Measurements from ENCODE around the gene PCTP. TPM values are rescaled to one million over a fixed set of nuclear protein-coding genes. Genes with fewer than 3 reads are reported as not detected.

The PCTP gene
- total and polyA plus RNA-seq, 12 donors, result 7.2 to 31.7 (median 13.1) TPM

DNA sequence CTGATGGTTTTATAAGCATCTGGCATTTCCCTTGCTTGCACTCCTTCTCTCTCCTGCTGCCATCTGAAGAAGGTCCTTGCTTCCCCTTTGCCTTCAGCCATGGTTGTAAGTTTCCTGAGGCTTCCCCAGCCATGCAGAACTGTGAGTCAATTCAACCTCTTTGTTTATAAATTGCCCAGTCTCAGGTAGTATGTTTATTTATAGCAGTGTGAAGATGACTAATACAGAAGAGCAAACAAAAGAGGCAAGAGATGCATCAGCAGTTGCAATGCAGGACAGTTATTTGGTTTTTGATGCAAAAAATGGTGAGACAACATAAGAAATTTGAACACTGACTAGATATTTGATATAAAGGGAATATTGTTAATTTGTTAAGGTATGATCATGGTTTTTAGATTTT lies 45.0 kb upstream of the PCTP start:
- H3K36me3 ChIP-seq (replicated peaks in 1 of 2), result no peaks in the 10 kb centered on the region
- H3K9me3 ChIP-seq (replicated peaks in 1 of 3), result no peaks in the 10 kb centered on the region
- intact Hi-C loops (cut with DNase I), result no loop called here
- H3K27ac ChIP-seq, result no peak overlapping the region
- H3K4me3 ChIP-seq, result no peak overlapping the region
- no peaks in the 10 kb centered on the region for H3K27me3 ChIP-seq
- TF ChIP-seq, protein P1, sequence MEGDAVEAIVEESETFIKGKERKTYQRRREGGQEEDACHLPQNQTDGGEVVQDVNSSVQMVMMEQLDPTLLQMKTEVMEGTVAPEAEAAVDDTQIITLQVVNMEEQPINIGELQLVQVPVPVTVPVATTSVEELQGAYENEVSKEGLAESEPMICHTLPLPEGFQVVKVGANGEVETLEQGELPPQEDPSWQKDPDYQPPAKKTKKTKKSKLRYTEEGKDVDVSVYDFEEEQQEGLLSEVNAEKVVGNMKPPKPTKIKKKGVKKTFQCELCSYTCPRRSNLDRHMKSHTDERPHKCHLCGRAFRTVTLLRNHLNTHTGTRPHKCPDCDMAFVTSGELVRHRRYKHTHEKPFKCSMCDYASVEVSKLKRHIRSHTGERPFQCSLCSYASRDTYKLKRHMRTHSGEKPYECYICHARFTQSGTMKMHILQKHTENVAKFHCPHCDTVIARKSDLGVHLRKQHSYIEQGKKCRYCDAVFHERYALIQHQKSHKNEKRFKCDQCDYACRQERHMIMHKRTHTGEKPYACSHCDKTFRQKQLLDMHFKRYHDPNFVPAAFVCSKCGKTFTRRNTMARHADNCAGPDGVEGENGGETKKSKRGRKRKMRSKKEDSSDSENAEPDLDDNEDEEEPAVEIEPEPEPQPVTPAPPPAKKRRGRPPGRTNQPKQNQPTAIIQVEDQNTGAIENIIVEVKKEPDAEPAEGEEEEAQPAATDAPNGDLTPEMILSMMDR (IDR thresholded peaks at IDR 0.05), result no peak
- no peak for TF ChIP-seq POLR2A (IDR thresholded peaks at IDR 0.05)
- peaks cover 7 to 13% of the 10 kb centered on the region in 2 donors for H3K4me1 ChIP-seq (replicated peaks in 1 of 2)
- no peak for DNase-seq

DNA sequence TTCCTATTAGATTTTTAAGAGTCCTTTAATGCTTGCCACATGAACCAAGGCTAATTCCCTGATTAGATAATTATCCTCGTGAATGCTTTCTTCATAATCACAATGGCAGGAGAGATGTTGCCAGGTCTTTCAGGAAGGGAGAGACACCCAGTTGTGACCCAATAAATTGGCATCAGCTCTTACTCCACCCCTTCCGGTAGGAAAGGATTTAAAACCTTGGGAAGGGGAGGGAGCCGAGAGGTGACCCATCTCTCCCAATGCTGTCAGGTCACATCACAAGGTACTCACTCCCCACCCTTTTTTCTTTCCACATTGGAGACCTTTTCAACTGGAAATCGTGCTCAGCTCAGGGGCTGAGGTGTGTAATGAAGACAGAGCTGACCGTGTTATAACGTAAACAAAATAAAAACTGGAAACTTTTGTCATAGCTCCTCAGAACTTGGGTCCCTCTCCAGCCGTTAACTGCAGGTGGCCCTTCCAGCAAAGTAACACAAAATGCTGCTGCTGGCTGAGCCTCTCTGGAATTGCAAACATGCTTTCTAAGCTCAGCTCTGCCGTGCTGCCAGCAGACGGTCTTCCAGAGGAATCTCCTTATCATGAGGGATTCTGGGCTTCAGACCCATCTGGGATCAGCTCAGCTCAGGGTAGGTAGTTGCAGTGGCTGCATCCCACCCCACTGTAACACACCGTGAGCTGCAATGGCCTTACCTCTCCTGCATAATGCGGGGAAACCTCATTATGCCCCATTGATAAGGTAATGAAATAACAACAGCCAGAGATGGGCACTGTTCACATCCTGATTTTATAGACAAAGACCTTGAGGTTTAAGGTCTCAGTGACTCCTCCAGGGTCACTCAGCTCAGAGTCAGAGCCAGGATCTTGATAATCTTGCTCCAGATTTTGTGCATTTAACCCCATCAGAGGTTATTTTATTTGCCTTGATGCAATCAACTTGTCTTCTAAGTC lies 43.8 kb upstream of the PCTP start:
- intact Hi-C loops (cut with DNase I), result no loop called here
- TF ChIP-seq, protein P1 (IDR thresholded peaks at IDR 0.05), result no peak
- TF ChIP-seq POLR2A (IDR thresholded peaks at IDR 0.05), result no peak
- H3K4me1 ChIP-seq (replicated peaks in 1 of 2), result peaks cover 7 to 18% of the 10 kb centered on the region in 2 donors
- no peaks in the 10 kb centered on the region for H3K9me3 ChIP-seq (replicated peaks in 1 of 3)
- DNase-seq, result no peak
- H3K36me3 ChIP-seq (replicated peaks in 1 of 2), result no peaks in the 10 kb centered on the region
- H3K4me3 ChIP-seq, result no peak overlapping the region
- WGBS, 4 donors, result 45 to 66% (median 57%) methylated on average over 9 to 11 of the region's 11 CpGs
- no peak overlapping the region for H3K27ac ChIP-seq
- no peaks in the 10 kb centered on the region for H3K27me3 ChIP-seq

DNA sequence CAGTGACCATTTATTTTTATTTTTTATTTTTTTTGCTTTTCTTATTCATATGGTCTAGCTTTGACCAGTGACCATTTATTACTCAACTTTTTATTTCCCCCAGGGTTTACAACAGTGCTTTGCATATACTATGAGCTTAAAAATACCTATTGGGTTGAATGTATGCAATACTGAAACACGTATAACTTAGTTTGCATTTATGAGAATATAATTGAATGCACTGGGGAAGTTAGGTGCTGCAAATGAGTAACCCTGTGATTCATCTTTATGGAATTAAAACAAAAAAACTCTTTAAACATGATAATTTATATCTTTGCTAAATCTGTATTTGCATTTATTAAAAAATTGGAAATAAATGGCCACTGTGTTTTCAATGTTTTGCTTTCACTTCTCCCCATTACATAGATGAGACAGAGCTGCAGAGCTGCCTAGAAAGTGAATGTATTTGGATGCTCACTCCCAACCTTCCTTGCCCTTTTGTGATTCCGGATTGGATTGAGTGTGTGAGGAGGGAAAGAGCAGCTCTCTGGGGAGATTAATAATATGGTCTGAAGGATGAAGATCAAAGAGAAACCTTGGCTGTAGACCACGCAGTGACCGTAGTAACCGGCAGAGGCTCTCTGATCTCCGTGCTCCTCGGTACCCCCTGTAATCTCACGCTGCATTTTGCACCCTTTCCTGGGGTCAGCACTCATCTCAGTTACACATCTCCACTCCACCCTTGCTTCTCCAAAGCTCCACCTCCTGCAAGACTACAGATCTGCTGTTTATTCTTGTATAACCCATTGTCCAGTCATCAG lies 42.5 kb upstream of the PCTP start:
- no peak for DNase-seq
- Histone ChIP-seq H3K27ac (no peak overlapping the region), H3K4me3 (no peak overlapping the region), H3K36me3 (replicated peaks in 1 of 2) (no peaks in the 10 kb centered on the region), H3K9me3 (replicated peaks in 1 of 3) (no peaks in the 10 kb centered on the region), H3K4me1 (replicated peaks in 1 of 2) (peaks cover 7 to 18% of the 10 kb centered on the region in 2 donors), H3K27me3 (no peaks in the 10 kb centered on the region)
- no peak for TF ChIP-seq POLR2A (IDR thresholded peaks at IDR 0.05)
- TF ChIP-seq, protein P1 (IDR thresholded peaks at IDR 0.05), result no peak
- intact Hi-C loops (cut with DNase I), result no loop called here
- 21 to 41% (median 26%) methylated on average over 8 of the region's 8 CpGs for WGBS, 4 donors

DNA sequence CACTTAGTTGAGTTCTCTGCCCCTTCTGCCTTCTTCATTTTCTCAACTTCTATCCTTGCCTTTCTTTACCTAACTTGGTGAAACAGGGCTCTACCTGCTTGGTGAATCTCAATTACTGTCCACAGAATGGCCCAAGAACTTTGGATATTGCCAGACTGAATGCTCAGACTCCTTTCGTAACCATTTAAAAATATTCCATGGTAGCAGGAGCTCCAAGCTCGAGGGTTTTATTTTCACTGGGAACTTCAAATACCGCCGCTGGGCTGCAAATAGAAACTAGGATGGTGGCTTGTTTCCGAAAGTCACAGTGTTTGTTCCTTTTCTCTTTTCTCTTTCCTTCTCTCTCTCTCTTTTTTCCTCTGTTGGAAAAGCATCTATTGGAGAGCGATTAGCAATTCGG lies 41.4 kb upstream of the PCTP start:
- no peaks in the 10 kb centered on the region for H3K9me3 ChIP-seq (replicated peaks in 1 of 3)
- H3K27ac ChIP-seq, result no peak overlapping the region
- no peaks in the 10 kb centered on the region for H3K27me3 ChIP-seq
- no peak overlapping the region for H3K4me3 ChIP-seq
- 89 to 96% (median 92%) methylated on average over 7 of the region's 7 CpGs for WGBS, 4 donors
- intact Hi-C loops (cut with DNase I), result no loop called here
- H3K36me3 ChIP-seq (replicated peaks in 1 of 2), result no peaks in the 10 kb centered on the region
- no peak for DNase-seq
- TF ChIP-seq POLR2A (IDR thresholded peaks at IDR 0.05), result no peak
- TF ChIP-seq, protein P1 (IDR thresholded peaks at IDR 0.05), result no peak
- H3K4me1 ChIP-seq (replicated peaks in 1 of 2), result peaks cover 7 to 18% of the 10 kb centered on the region in 2 donors
